H1 (cell line): Measurements from ENCODE around the gene NR2F2. TPM values are rescaled to one million over a fixed set of nuclear protein-coding genes. Genes with fewer than 3 reads are reported as not detected.

Experiments
- CTCF ChIA-PET: fragments of 300-600 bp; sonication (Branson Sonifier 250); formaldehyde crosslinking; loops from one replicate; lab custom pipeline; 2021; ENCODE audit not compliant: partially characterized antibody; lab: Charles Lee
- POLR2A ChIA-PET: fragments of 300-600 bp; sonication (Branson Sonifier 250); formaldehyde crosslinking; loops from one replicate; lab custom pipeline; 2021; ENCODE audit warnings: inconsistent platforms; ENCODE audit not compliant: partially characterized antibody; lab: Charles Lee
- DNase-seq, 2 experiments: peaks; one replicate each; pipeline versions ENCODE4 v3.0.0 to v3.0.0-alpha.2; 2010 to 2022; ENCODE audit warnings: low spot score in 2 of 2, low read depth in 1 of 2, mixed read lengths in 1 of 2
- FAIRE-seq: peaks from 2 replicates; lab custom pipeline; 2011; peaks lifted over from hg19 to GRCh38; lab: Jason Lieb, UNC
- H2AFZ ChIP-seq: 2 replicates; pipeline ENCODE4 v1.8.1; 2012; ENCODE audit warnings: low read length, inconsistent platforms
- H2AK5ac ChIP-seq: 2 replicates; pipeline ENCODE4 v1.6.1; 2013; ENCODE audit warnings: low read depth, low read length
- H2BK120ac ChIP-seq: replicated peaks from 2 replicates; pipeline ENCODE3; 2013; ENCODE audit warnings: low read depth, low read length, inconsistent platforms
- H2BK12ac ChIP-seq: 2 replicates; pipeline ENCODE4 v1.6.1; 2013; ENCODE audit warnings: low read depth, low read length
- H2BK15ac ChIP-seq: 2 replicates; pipeline ENCODE4 v1.6.1; 2013; ENCODE audit warnings: low read length
- H2BK20ac ChIP-seq: 2 replicates; pipeline ENCODE4 v1.6.1; 2013; ENCODE audit warnings: low read length
- H2BK5ac ChIP-seq: 2 replicates; pipeline ENCODE4 v1.6.1; 2013; ENCODE audit warnings: low read depth, low read length
- H3K14ac ChIP-seq: 2 replicates; pipeline ENCODE4 v1.6.1; 2013; ENCODE audit warnings: inconsistent platforms; ENCODE audit not compliant: insufficient read length
- H3K18ac ChIP-seq: 2 replicates; pipeline ENCODE4 v1.6.1; 2013; ENCODE audit warnings: low read length; ENCODE audit errors: extremely low read depth
- H3K23ac ChIP-seq: 2 replicates; pipeline ENCODE4 v1.6.1; 2013; ENCODE audit warnings: inconsistent platforms; ENCODE audit not compliant: insufficient read length
- H3K23me2 ChIP-seq: 2 replicates; pipeline ENCODE4 v1.6.1; 2013; ENCODE audit warnings: low read depth, low read length
- H3K27ac ChIP-seq: 2 replicates; pipeline ENCODE4 v1.6.1; 2011; ENCODE audit warnings: low read depth, low read length, inconsistent platforms
- H3K27me3 ChIP-seq, 4 experiments: replicated peaks in 1 of 4; 1 replicate in 1 of 4; 2 replicates in 3 of 4; pipeline versions ENCODE4 v1.6.1 to v1.8.1; 2011 to 2013; ENCODE audit warnings: low read length in 3 of 4, mild to moderate bottlenecking in 3 of 4, inconsistent platforms in 2 of 4, mixed read lengths in 2 of 4, moderate library complexity in 1 of 4; ENCODE audit not compliant: control insufficient read depth in 3 of 4, insufficient read depth in 3 of 4; ENCODE audit errors: extremely low read depth in 1 of 4
- H3K36me3 ChIP-seq, 4 experiments: 2 replicates each; pipeline versions ENCODE4 v1.6.1 to v1.8.1; 2011 to 2013; ENCODE audit warnings: mild to moderate bottlenecking in 4 of 4, low read length in 3 of 4, moderate library complexity in 2 of 4, control low read depth in 1 of 4, inconsistent platforms in 1 of 4; ENCODE audit not compliant: insufficient read depth in 4 of 4, control insufficient read depth in 2 of 4
- H3K4ac ChIP-seq: replicated peaks from 2 replicates; pipeline ENCODE3; 2013; ENCODE audit warnings: low read length, low read depth, mixed read lengths, inconsistent platforms; ENCODE audit not compliant: insufficient read length
- H3K4me1 ChIP-seq, 4 experiments: replicated peaks in 1 of 4; 1 replicate in 1 of 4; 2 replicates in 3 of 4; pipeline versions ENCODE4 v1.6.1 to v1.8.1; 2011 to 2013; ENCODE audit warnings: low read length in 3 of 4, inconsistent platforms in 2 of 4, mixed read lengths in 1 of 4; ENCODE audit not compliant: insufficient read depth in 4 of 4, control insufficient read depth in 3 of 4
- H3K4me2 ChIP-seq, 2 experiments: 2 replicates each; pipeline versions ENCODE4 v1.6.1 to v1.8.1; 2011 to 2013; ENCODE audit warnings: low read depth in 2 of 2, low read length in 2 of 2, control low read depth in 1 of 2, inconsistent platforms in 1 of 2, mild to moderate bottlenecking in 1 of 2; ENCODE audit not compliant: insufficient read depth in 1 of 2
- H3K4me3 ChIP-seq, 4 experiments: fragments of 200-600, 300-600 bp in 1 of 4; sonication (generic), shearing (Covaris generic), sonication (Bioruptor Twin) in 1 of 4; 2 replicates each; pipeline versions ENCODE4 v1.5.1 to v1.8.1; 2011 to 2016; ENCODE audit warnings: low read length in 4 of 4, low read depth in 3 of 4, control low read depth in 2 of 4, inconsistent platforms in 2 of 4, mild to moderate bottlenecking in 2 of 4, mixed read lengths in 1 of 4, moderate library complexity in 1 of 4; ENCODE audit not compliant: insufficient read depth in 2 of 4; ENCODE audit errors: extremely low read depth in 1 of 4
- H3K56ac ChIP-seq: replicated peaks from 2 replicates; pipeline ENCODE3; 2013; ENCODE audit warnings: low read depth, mild to moderate bottlenecking, mixed read lengths, low read length, inconsistent platforms; ENCODE audit not compliant: insufficient read length
- H3K79me1 ChIP-seq: 2 replicates; pipeline ENCODE4 v1.6.1; 2013; ENCODE audit warnings: low read depth, low read length, control low read depth
- H3K79me2 ChIP-seq, 2 experiments: 2 replicates each; pipeline versions ENCODE4 v1.6.1 to v1.8.1; 2012 to 2013; ENCODE audit warnings: low read length in 2 of 2, mild to moderate bottlenecking in 2 of 2, inconsistent platforms in 1 of 2; ENCODE audit not compliant: insufficient read depth in 2 of 2, control insufficient read depth in 1 of 2
- H3K9ac ChIP-seq, 4 experiments: replicated peaks in 1 of 4; 1 replicate in 1 of 4; 2 replicates in 3 of 4; pipeline versions ENCODE4 v1.6.1 to v1.8.1; 2011 to 2013; ENCODE audit warnings: low read depth in 3 of 4, low read length in 3 of 4, control low read depth in 2 of 4, mild to moderate bottlenecking in 2 of 4, moderate library complexity in 2 of 4, inconsistent platforms in 1 of 4; ENCODE audit errors: extremely low read depth in 1 of 4
- H3K9me3 ChIP-seq, 2 experiments: 2 replicates each; pipeline versions ENCODE4 v1.6.1 to v1.8.1; 2012 to 2013; ENCODE audit warnings: mild to moderate bottlenecking in 2 of 2, moderate library complexity in 2 of 2, control low read depth in 1 of 2, inconsistent platforms in 1 of 2, low read depth in 1 of 2, low read length in 1 of 2, mixed read lengths in 1 of 2; ENCODE audit not compliant: insufficient read depth in 2 of 2
- H4K20me1 ChIP-seq, 2 experiments: replicated peaks in 1 of 2; 2 replicates each; pipeline versions ENCODE3 to v1.8.1; 2011 to 2013; ENCODE audit warnings: inconsistent platforms in 2 of 2, low read length in 2 of 2, mild to moderate bottlenecking in 1 of 2; ENCODE audit not compliant: insufficient read depth in 2 of 2, control insufficient read depth in 1 of 2
- H4K5ac ChIP-seq: 2 replicates; pipeline ENCODE4 v1.6.1; 2013; ENCODE audit warnings: low read length, low read depth, mixed read lengths, inconsistent platforms; ENCODE audit not compliant: insufficient read length
- H4K8ac ChIP-seq: 2 replicates; pipeline ENCODE4 v1.8.0; 2013; ENCODE audit warnings: mild to moderate bottlenecking, moderate library complexity, low read length, inconsistent platforms; ENCODE audit not compliant: insufficient read depth; ENCODE audit errors: extremely low read depth
- H4K91ac ChIP-seq: replicated peaks from 2 replicates; pipeline ENCODE3; 2013; ENCODE audit warnings: low read length, mixed read lengths, inconsistent platforms; ENCODE audit not compliant: insufficient read length
- CREB1 ChIP-seq: IDR thresholded peaks from 2 replicates; pipeline ENCODE4 v1.6.1; 2012; ENCODE audit warnings: inconsistent platforms
- EP300 ChIP-seq, 2 experiments: IDR thresholded peaks; 1 replicate in 1 of 2; 2 replicates in 1 of 2; pipeline ENCODE4 v1.6.1; 2011 to 2012; ENCODE audit warnings: low read depth in 2 of 2, low read length in 2 of 2, mild to moderate bottlenecking in 2 of 2, borderline replicate concordance in 1 of 2, inconsistent platforms in 1 of 2, moderate library complexity in 1 of 2
- GABPA ChIP-seq: IDR thresholded peaks from 2 replicates; pipeline ENCODE4 v1.6.1; 2011; ENCODE audit warnings: mild to moderate bottlenecking, low read length, moderate library complexity, borderline replicate concordance; ENCODE audit not compliant: insufficient read depth
- POLR2A ChIP-seq, 2 experiments: IDR thresholded peaks; 1 replicate in 1 of 2; 2 replicates in 1 of 2; pipeline ENCODE4 v1.6.1; 2011; ENCODE audit warnings: low read depth in 2 of 2, low read length in 2 of 2, mild to moderate bottlenecking in 2 of 2; ENCODE audit errors: control extremely low read depth in 1 of 2
- RAD21 ChIP-seq, 2 experiments: IDR thresholded peaks in 1 of 2; conservative IDR thresholded peaks in 1 of 2; 2 replicates each; pipeline ENCODE4 v1.6.1; 2011; ENCODE audit warnings: low read depth in 2 of 2, low read length in 2 of 2, improper control_type of control experiment in 1 of 2, inconsistent platforms in 1 of 2, mild to moderate bottlenecking in 1 of 2, moderate library complexity in 1 of 2
- WGBS, 2 experiments: shearing (Covaris generic) in 1 of 2; methylation state at CpG; one replicate each; pipeline versions ENCODE4 v1.1.6 to v1.1.7; 2013 to 2015; ENCODE audit warnings: low lambda C conversion rate in 2 of 2, mixed read lengths in 2 of 2, inconsistent platforms in 1 of 2, low coverage in 1 of 2, missing lambda C conversion rate in 1 of 2; ENCODE audit not compliant: insufficient replicate concordance in 2 of 2, insufficient coverage in 1 of 2, insufficient read length in 1 of 2; ENCODE audit errors: extremely low coverage in 1 of 2, missing lambda C conversion rate in 1 of 2; 5-methylcytosine and 5-hydroxymethylcytosine counted together
- polyA plus RNA-seq, 7 experiments: library from polyadenylated mRNA; depleted of rRNA in 3 of 7; stranded (reverse) in 5 of 7; unstranded in 2 of 7; fragments of >200 nt in 5 of 7; fragments of 200-250 nt in 2 of 7; gene quantifications; 1 replicate in 5 of 7; 2 replicates in 1 of 7; 4 replicates in 1 of 7; pipeline versions ENCODE4 v1.2.1 to v1.2.3, GENCODE V29; 2011 to 2013; ENCODE audit warnings: missing spikeins in 2 of 7, mixed read lengths in 2 of 7
- total RNA-seq: library from RNA; stranded (reverse); fragmentation: NEBNext Ultra II Directional; extraction: Animal tissue kit (Norgen Biotek cat#: 25700); gene quantifications from 2 replicates; pipeline ENCODE4 v1.2.1, GENCODE V29; 2021

NR2F2 gene
- total and polyA plus RNA-seq, 2 of the 8 experiments (the other 6 are each of a cell fraction or from before 2014, with no cell fraction given) = 0.03 TPM; not detected in 1

DNA sequence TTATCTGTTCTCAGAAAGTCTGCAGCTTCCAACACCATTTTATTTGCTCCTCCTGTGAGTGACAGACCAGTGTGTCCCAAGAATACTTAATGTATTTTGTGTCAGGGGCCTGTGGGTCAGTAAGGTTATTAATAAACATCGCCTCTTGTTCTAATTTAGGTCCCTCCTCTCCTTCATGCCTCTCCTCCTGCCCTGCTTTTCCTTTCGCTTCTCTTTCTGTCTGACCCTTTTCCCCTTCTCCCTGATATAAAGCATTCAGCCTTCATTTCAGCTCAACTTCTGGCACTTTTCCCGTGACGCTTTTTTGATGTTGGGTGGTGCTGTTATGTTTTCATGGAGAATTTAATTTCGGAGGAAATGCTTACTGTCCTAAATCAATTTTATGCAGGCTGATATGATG, 29.7 kb upstream of the NR2F2 start:
- CTCF ChIA-PET = no interaction called here
- H3K27me3 ChIP-seq = no peaks in the 10 kb centered on the region; a peak in 1 of 7 replicates
- no peak overlapping the region for H3K23ac ChIP-seq
- H2BK12ac ChIP-seq = no peak overlapping the region
- DNase-seq (no peak), FAIRE-seq (no peak)
- no peak overlapping the region for H4K5ac ChIP-seq
- H3K4ac ChIP-seq = no peak overlapping the region
- peaks cover 11% of the 10 kb centered on the region in 2 experiments; a peak in 3 of 4 replicates for H3K9me3 ChIP-seq
- no peak overlapping the region for H3K4me3 ChIP-seq
- H3K9ac ChIP-seq = no peak overlapping the region
- TF ChIP-seq GABPA (no peak), CREB1 (no peak), POLR2A (IDR thresholded peaks at IDR 0.05; ENCODE audit: control extremely low read depth in 1 of 2, low read depth in 2 of 2, low read length in 2 of 2) (no peak), RAD21 (IDR thresholded peaks at IDR 0.05 in 1 of 2, conservative IDR thresholded peaks at IDR 0.05 in 1 of 2; ENCODE audit: low read depth in 2 of 2, low read length in 2 of 2) (no peak), EP300 (IDR thresholded peaks at IDR 0.05; ENCODE audit: borderline replicate concordance in 1 of 2, low read depth in 2 of 2, low read length in 2 of 2) (no peak)
- no peaks in the 10 kb centered on the region for H3K23me2 ChIP-seq
- POLR2A ChIA-PET = no interaction called here
- H3K4me2 ChIP-seq = no peak overlapping the region
- no peaks in the 10 kb centered on the region for H3K79me2 ChIP-seq
- H2AFZ ChIP-seq = no peak overlapping the region
- no peaks in the 10 kb centered on the region; a peak in 1 of 8 replicates for H3K36me3 ChIP-seq
- H3K18ac ChIP-seq = no peak overlapping the region
- no peak overlapping the region for H3K27ac ChIP-seq
- H4K8ac ChIP-seq = no peak overlapping the region
- H2AK5ac ChIP-seq = no peak overlapping the region
- no peaks in the 10 kb centered on the region; a peak in 1 of 7 replicates for H3K4me1 ChIP-seq
- H3K56ac ChIP-seq = no peak overlapping the region
- H3K14ac ChIP-seq = no peak overlapping the region
- no peaks in the 10 kb centered on the region for H4K20me1 ChIP-seq
- H4K91ac ChIP-seq = no peak overlapping the region
- H3K79me1 ChIP-seq = no peaks in the 10 kb centered on the region
- 84% methylated on average over 5 of the region's 5 CpGs; no CpG with 5 or more reads in 1 of the 2 experiments for WGBS, 2 experiments
- no peak overlapping the region for H2BK120ac ChIP-seq
- H2BK20ac ChIP-seq = no peak overlapping the region
- H2BK15ac ChIP-seq = no peak overlapping the region
- no peak overlapping the region for H2BK5ac ChIP-seq
